K562 (cell line): ENCODE results near the gene HORMAD1. TPM values are rescaled to one million over a fixed set of nuclear protein-coding genes. Genes with fewer than 3 reads are reported as not detected.

Experiments
- ATAC-seq: fragments of 200-7000 bp; cut with Tn5 transposase; 3 replicates; pipeline ENCODE4 v1.9.1; 2020; ENCODE audit warnings: moderate library complexity
- BruUV-seq: library from RNA; stranded (reverse); fragments of 400-500 nt; replicated peaks from 2 replicates; lab custom pipeline; 2021; lab: Mats Ljungman, UMichigan
- CTCF ChIA-PET: fragments of 300-600 bp; formaldehyde crosslinking; extraction: SDS; loops from one replicate; lab custom pipeline; 2021; ENCODE audit warnings: low intra/inter-chr PET ratio; lab: Yijun Ruan, JAX
- POLR2A ChIA-PET: fragments of 300-600, 350-650 bp; sonication (Branson Sonifier 250); formaldehyde crosslinking; extraction: SDS; loops from one replicate; lab custom pipeline; 2021; ENCODE audit warnings: antibody characterized with exemption, inconsistent platforms; lab: Yijun Ruan, JAX
- DNase-seq, 4 experiments: peaks; one replicate each; pipeline versions ENCODE4 v3.0.0 to v3.0.0-alpha.2; 2011 to 2018; ENCODE audit warnings: low spot score in 3 of 4, mixed read lengths in 3 of 4; ENCODE audit errors: extremely low read depth in 1 of 4
- FAIRE-seq: peaks from 2 replicates; lab custom pipeline; 2011; peaks lifted over from hg19 to GRCh38; lab: Jason Lieb, UNC
- H2AFZ ChIP-seq: 2 replicates; pipeline ENCODE4 v1.6.0; 2011; ENCODE audit warnings: low read depth, low read length, control low read depth, inconsistent platforms
- H3K27ac ChIP-seq: fragments of 200-600 bp; 3 replicates; pipeline ENCODE4 v1.8.0; 2011; ENCODE audit warnings: low read depth, mild to moderate bottlenecking, control low read depth, inconsistent platforms, low read length, moderate library complexity, mixed read lengths; ENCODE audit errors: extremely low read depth
- H3K27me3 ChIP-seq, 2 experiments: fragments of 300-600 bp in 1 of 2; 2 replicates in 1 of 2; 3 replicates in 1 of 2; pipeline versions ENCODE4 v1.6.0 to v1.8.0; 2011; ENCODE audit warnings: inconsistent platforms in 2 of 2, low read length in 2 of 2, mild to moderate bottlenecking in 1 of 2, mixed read lengths in 1 of 2, moderate library complexity in 1 of 2; ENCODE audit not compliant: control insufficient read depth in 2 of 2, insufficient read depth in 2 of 2
- H3K36me3 ChIP-seq: fragments of 300-600 bp; 3 replicates; pipeline ENCODE4 v1.8.0; 2011; ENCODE audit warnings: mild to moderate bottlenecking, low read length, inconsistent platforms; ENCODE audit not compliant: control insufficient read depth, insufficient read depth
- H3K4me1 ChIP-seq, 2 experiments: fragments of 200-600 bp in 1 of 2; replicated peaks in 1 of 2; 2 replicates in 1 of 2; 3 replicates in 1 of 2; pipeline versions ENCODE4 v1.5.1 to v1.8.0; 2011; ENCODE audit warnings: inconsistent platforms in 2 of 2, low read length in 2 of 2, mild to moderate bottlenecking in 1 of 2, mixed read lengths in 1 of 2, moderate library complexity in 1 of 2; ENCODE audit not compliant: control insufficient read depth in 2 of 2, insufficient read depth in 2 of 2
- H3K4me2 ChIP-seq: 2 replicates; pipeline ENCODE4 v1.6.1; 2011; ENCODE audit warnings: low read length, control low read depth, inconsistent platforms, mixed read lengths; ENCODE audit not compliant: insufficient read depth
- H3K4me3 ChIP-seq: fragments of 200-600 bp; sonication (generic), shearing (Covaris generic); 2 replicates; pipeline ENCODE4 v1.5.1; 2016; ENCODE audit warnings: control low read depth, inconsistent platforms
- H3K79me2 ChIP-seq: fragments of 200-600 bp; 3 replicates; pipeline ENCODE4 v1.8.0; 2011; ENCODE audit warnings: low read length, inconsistent platforms; ENCODE audit not compliant: control insufficient read depth, insufficient read depth
- H3K9ac ChIP-seq, 2 experiments: 2 replicates each; pipeline versions ENCODE4 v1.6.0 to v1.6.1; 2011; ENCODE audit warnings: low read depth in 2 of 2, low read length in 2 of 2, control low read depth in 1 of 2, inconsistent platforms in 1 of 2, mild to moderate bottlenecking in 1 of 2, mixed read lengths in 1 of 2; ENCODE audit not compliant: insufficient read depth in 1 of 2
- H3K9me1 ChIP-seq: one replicate; pipeline ENCODE4 v1.6.0; 2011; ENCODE audit warnings: inconsistent platforms, mild to moderate bottlenecking, low read length, moderate library complexity; ENCODE audit not compliant: control insufficient read depth, insufficient read depth
- H3K9me3 ChIP-seq: replicated peaks from 2 replicates; pipeline ENCODE4 v1.5.1; 2011; ENCODE audit warnings: low read depth, low read length, inconsistent platforms; ENCODE audit not compliant: control insufficient read depth, insufficient read depth
- H4K20me1 ChIP-seq: replicated peaks from 2 replicates; pipeline ENCODE4 v1.6.1; 2011; ENCODE audit warnings: low read length, inconsistent platforms, mixed read lengths; ENCODE audit not compliant: control insufficient read depth, insufficient read depth
- SAP30 ChIP-seq: fragments of 200-600 bp; sonication (generic); IDR thresholded peaks from 2 replicates; pipeline ENCODE4 v1.6.1; 2012; ENCODE audit warnings: borderline replicate concordance, low read depth, mild to moderate bottlenecking, moderate library complexity, low read length, control low read depth, inconsistent platforms; ENCODE audit not compliant: insufficient read depth, poor library complexity, severe bottlenecking
- ZFX ChIP-seq: sonication (generic); formaldehyde crosslinking; IDR thresholded peaks from 2 replicates; pipeline ENCODE4 v1.8.0; 2022; ENCODE audit warnings: mild to moderate bottlenecking, missing genetic modification reagents, moderate library complexity
- ZNF444 ChIP-seq: fragments of 250-450 bp; sonication (Bioruptor Pico); IDR thresholded peaks from 2 replicates; pipeline ENCODE4 v1.4.0; 2020; ENCODE audit warnings: mild to moderate bottlenecking, moderate library complexity
- ZNF551 ChIP-seq: fragments of 250-450 bp; sonication (Bioruptor Pico); IDR thresholded peaks from 2 replicates; pipeline ENCODE4 v1.5.0; 2021; ENCODE audit warnings: mild to moderate bottlenecking, moderate library complexity
- WGBS: fragments of 100-300 bp; shearing (Covaris generic); methylation state at CpG from one replicate; pipeline ENCODE4 v1.1.6; 2016; ENCODE audit warnings: low coverage, mixed read lengths; ENCODE audit not compliant: insufficient coverage; ENCODE audit errors: missing lambda C conversion rate; 5-methylcytosine and 5-hydroxymethylcytosine counted together
- in situ Hi-C: fragments of 300-500 bp; cut with MboI; formaldehyde crosslinking; loops from 4 replicates; pipeline ENCODE4 v1.15.0; 2018; ENCODE audit warnings: inconsistent platforms, mixed read lengths
- intact Hi-C: fragments of 100-400 bp; cut with micrococcal nuclease; formaldehyde crosslinking; loops from 2 replicates; pipeline ENCODE4 v1.14.2; 2022
- polyA plus RNA-seq, 8 experiments: library from polyadenylated mRNA; depleted of rRNA in 4 of 8; stranded (reverse) in 5 of 8; unstranded in 3 of 8; fragments of >200 nt; fragmentation: Nextera tagmentation in 2 of 8; fragmentation: Illumina TruSeq in 1 of 8; extraction: Ambion mirVana in 2 of 8; extraction: Trizol in 1 of 8; gene quantifications; 2 replicates each; pipeline versions ENCODE4 v1.2.1 to v1.2.3, GENCODE V29; 2011 to 2014; ENCODE audit warnings: inconsistent platforms in 1 of 8, missing spikeins in 1 of 8
- total RNA-seq, 7 experiments: library from RNA; depleted of rRNA in 6 of 7; stranded (reverse); fragments of >200 nt in 6 of 7; fragmentation: Illumina TruSeq in 2 of 7; extraction: Trizol in 2 of 7; gene quantifications; 2 replicates each; pipeline versions ENCODE4 v1.2.1 to v1.2.3, GENCODE V29; 2011 to 2021; ENCODE audit warnings: low replicate concordance in 1 of 7

Gene HORMAD1
- total and polyA plus RNA-seq, 9 of the 15 experiments (the other 6 are each of a cell fraction or from before 2014, with no cell fraction given): not detected

DNA sequence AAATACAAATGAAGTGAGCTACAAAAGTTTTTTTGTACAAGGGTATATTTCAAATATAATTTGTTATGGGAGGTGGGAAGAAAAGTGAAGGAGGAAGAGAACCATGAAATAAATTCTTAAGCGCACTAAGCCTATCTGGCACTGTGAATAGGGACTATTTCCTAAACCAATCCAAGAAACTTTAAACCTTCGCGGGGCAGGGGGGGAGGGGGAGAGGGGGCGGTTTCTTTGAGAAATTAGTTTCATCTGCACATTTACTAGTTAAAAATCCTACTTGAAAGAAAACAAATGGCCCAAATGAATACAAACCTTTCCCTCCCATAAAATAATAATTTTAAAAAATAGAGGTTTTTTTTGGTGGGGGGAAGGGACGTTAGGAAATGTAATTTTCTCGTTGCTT lies 24.1 kb downstream of the HORMAD1 start:
- POLR2A ChIA-PET: interaction anchor here (0.5 to 2.3 kb wide), 9 partner anchors 10 to 273 kb away, joined by 3 to 10 read pairs (median 4); partner anchors contain the start of gene MCL1
- no peaks in the 10 kb centered on the region; a peak in 1 of 5 replicates for H3K4me1 ChIP-seq
- 0% methylated on average over 5 of the region's 6 CpGs for WGBS
- peak overlapping the region; percentile 91 for H3K4me2 ChIP-seq
- peak in 3 of 4 experiments; percentile 27 to 42 (median 40) for DNase-seq
- no peaks in the 10 kb centered on the region for H3K9me1 ChIP-seq
- H3K79me2 ChIP-seq: peaks cover 28% of the 10 kb centered on the region
- FAIRE-seq: no peak
- no peaks in the 10 kb centered on the region for H4K20me1 ChIP-seq
- peak overlapping the region; percentile 85 for H2AFZ ChIP-seq
- no TSS peak for BruUV-seq
- peak; percentile 39; the same call in 1 of the 2 replicates for TF ChIP-seq ZNF444
- peak; percentile 3 for TF ChIP-seq SAP30
- no peak for TF ChIP-seq ZNF551 (CRISPR knock-in tag)
- H3K4me3 ChIP-seq: peak overlapping the region; percentile 55
- peak overlapping the region; percentile 65 for H3K27ac ChIP-seq
- intact Hi-C loops: loop anchor here (2.0 kb wide), 2 partner anchors 68 to 136 kb away; partner anchors contain the start of gene ENSA
- H3K27me3 ChIP-seq: no peaks in the 10 kb centered on the region
- CTCF ChIA-PET: no interaction called here
- in situ Hi-C loops: no loop called here
- peaks cover 29% of the 10 kb centered on the region for H3K36me3 ChIP-seq
- ATAC-seq: peak; percentile 63
- peak overlapping the region; percentile 71 to 84 for H3K9ac ChIP-seq
- H3K9me3 ChIP-seq: no peaks in the 10 kb centered on the region

GRCh38 chr1:150696162-150696561 lies 24.5 kb downstream of the HORMAD1 start:
- Histone ChIP-seq H3K9me1 (no peaks in the 10 kb centered on the region), H3K9ac (peak overlapping the region in 1 of 2 experiments; percentile 70; a peak in 2 of 4 replicates), H3K36me3 (peaks cover 29% of the 10 kb centered on the region), H3K27ac (peak overlapping the region; percentile 55), H3K4me1 (no peaks in the 10 kb centered on the region; a peak in 1 of 5 replicates), H2AFZ (no peak overlapping the region), H3K4me2 (peak overlapping the region; percentile 68), H3K9me3 (no peaks in the 10 kb centered on the region), H3K79me2 (peaks cover 28% of the 10 kb centered on the region), H3K4me3 (peak overlapping the region; percentile 55), H3K27me3 (no peaks in the 10 kb centered on the region), H4K20me1 (no peaks in the 10 kb centered on the region)
- DNase-seq (peak in 1 of 4 experiments; percentile 30), ATAC-seq (peak; percentile 27), FAIRE-seq (no peak)
- in situ Hi-C loops: no loop called here
- CTCF ChIA-PET: no interaction called here
- POLR2A ChIA-PET: interaction anchor here (0.5 to 2.3 kb wide), 7 partner anchors 17 to 273 kb away, joined by 3 to 10 read pairs (median 3); partner anchors contain the start of gene MCL1
- BruUV-seq: TSS peak; percentile 55
- intact Hi-C loops: loop anchor here (2.0 kb wide), 2 partner anchors 67 to 135 kb away; partner anchors contain the start of gene ENSA
- WGBS: 5% methylated on average over 1 of the region's 1 CpG
- TF ChIP-seq SAP30: peak; percentile 16
- TF ChIP-seq ZFX (CRISPR knock-in tag): peak; percentile 40; the same call in 1 of the 2 replicates
